ENCODE results near the gene DAPK2. TPM values are rescaled to one million over a fixed set of nuclear protein-coding genes. Genes with fewer than 3 reads are reported as not detected.

DAPK2 gene
- total and polyA plus RNA-seq, 2 of the 13 experiments (the other 11 are each of a cell fraction or from before 2014, with no cell fraction given) = 0.33 to 0.63 TPM

- in situ Hi-C loops (cut with HindIII; ENCODE audit: extremely low pct_ligation_motif_present, low pct_unique_long_range_greater_than_20kb) = no loop called here
- no peaks in the 10 kb centered on the region for H3K36me3 ChIP-seq (replicated peaks in 1 of 2; ENCODE audit: control insufficient read depth in 1 of 2, insufficient read depth in 2 of 2, low read length in 2 of 2)
- POLR2A ChIA-PET = no interaction called here
- DNase-seq (ENCODE audit: low spot score) (no peak), ATAC-seq (no peak), FAIRE-seq (no peak)
- H3K27ac ChIP-seq (ENCODE audit: extremely low read length, insufficient read depth, low read length) = no peak overlapping the region
- H3K4me2 ChIP-seq (ENCODE audit: low read depth, low read length) = no peak overlapping the region
- intact Hi-C loops (cut with micrococcal nuclease; ENCODE audit: unreplicated experiment) = no loop called here
- no peak overlapping the region for H3K9ac ChIP-seq (ENCODE audit: insufficient read depth, low read depth, low read length)
- H3K27me3 ChIP-seq (ENCODE audit: control insufficient read depth in 1 of 2, insufficient read depth in 2 of 2, low read length in 2 of 2) = no peaks in the 10 kb centered on the region
- CTCF ChIA-PET (ENCODE audit: low intra/inter-chr PET ratio, low total read pairs) = interaction anchor here (1.3 to 2.5 kb wide), 3 partner anchors 102 to 193 kb away, joined by 5 to 15 read pairs (median 5); partner anchors contain the start of gene DAPK2
- no TSS peak for BruUV-seq (replicated peaks)
- H2AFZ ChIP-seq (ENCODE audit: low read length) = no peak overlapping the region
- no peaks in the 10 kb centered on the region for H3K9me3 ChIP-seq (ENCODE audit: low read length)
- H3K4me1 ChIP-seq (ENCODE audit: insufficient read depth, low read length) = peaks cover 55% of the 10 kb centered on the region
- H3K79me2 ChIP-seq (ENCODE audit: insufficient read depth, low read length) = no peaks in the 10 kb centered on the region
- no peak for TF ChIP-seq ZNF530 (CRISPR knock-in tag; IDR thresholded peaks at IDR 0.05; ENCODE audit: low read depth)
- no peak for TF ChIP-seq SMAD1 (CRISPR knock-in tag; IDR thresholded peaks at IDR 0.05; ENCODE audit: borderline replicate concordance, low read depth)
- no peak for TF ChIP-seq ZSCAN29 (CRISPR knock-in tag; conservative IDR thresholded peaks at IDR 0.05)
- TF ChIP-seq TSC22D2 (CRISPR knock-in tag; IDR thresholded peaks at IDR 0.05; ENCODE audit: borderline replicate concordance) = no peak
- no peak for TF ChIP-seq ZNF431 (CRISPR knock-in tag; IDR thresholded peaks at IDR 0.05; ENCODE audit: borderline replicate concordance, low read depth)
- no peak for TF ChIP-seq ZNF451 (CRISPR knock-in tag; IDR thresholded peaks at IDR 0.05)
- no peak for TF ChIP-seq ZSCAN5A (CRISPR knock-in tag; IDR thresholded peaks at IDR 0.05; ENCODE audit: borderline replicate concordance)
- no peak for TF ChIP-seq GZF1 (CRISPR knock-in tag; IDR thresholded peaks at IDR 0.05)
- TF ChIP-seq ZNF790 (CRISPR knock-in tag; IDR thresholded peaks at IDR 0.05; ENCODE audit: borderline replicate concordance) = no peak
- no peak for TF ChIP-seq RXRB (CRISPR knock-in tag; IDR thresholded peaks at IDR 0.05; ENCODE audit: borderline replicate concordance)
- TF ChIP-seq ZBTB49 (CRISPR knock-in tag; IDR thresholded peaks at IDR 0.05; ENCODE audit: borderline replicate concordance) = no peak
- no peak for TF ChIP-seq SMAD9 (CRISPR knock-in tag; IDR thresholded peaks at IDR 0.05)
- no peak for TF ChIP-seq ZNF646 (CRISPR knock-in tag; IDR thresholded peaks at IDR 0.05)
- TF ChIP-seq DRAP1 (CRISPR knock-in tag; IDR thresholded peaks at IDR 0.05) = no peak
- TF ChIP-seq SALL2 (CRISPR knock-in tag; IDR thresholded peaks at IDR 0.05) = no peak
- H4K20me1 ChIP-seq (ENCODE audit: insufficient read depth, low read length) = no peaks in the 10 kb centered on the region
- WGBS (ENCODE audit: low lambda C conversion rate) = 33% methylated on average over 3 of the region's 3 CpGs
- no peak overlapping the region for H3K4me3 ChIP-seq (replicated peaks in 1 of 3; ENCODE audit: insufficient read depth in 1 of 3, low read depth in 2 of 3, low read length in 3 of 3)
These were observed 101.7 kb downstream of the DAPK2 start for GRCh38 chr15:63944681-63944955.

All from HepG2 (cell line).